Mammary epithelial cell (primary cell): ENCODE results near the gene URI1.

Source experiments
- CTCF ChIP-seq, 2 donors: IDR thresholded peaks in 1 of 2; conservative IDR thresholded peaks in 1 of 2; 2 replicates each; pipeline ENCODE4 v1.5.1; 2011 to 2012; ENCODE audit warnings: inconsistent platforms in 2 of 2, low read length in 2 of 2, mild to moderate bottlenecking in 2 of 2, control low read depth in 1 of 2, low read depth in 1 of 2; ENCODE audit not compliant: insufficient read depth in 1 of 2; ENCODE audit errors: extremely low read depth in 1 of 2
- EZH2 ChIP-seq: IDR thresholded peaks from 2 replicates; pipeline ENCODE4 v1.6.1; 2012; ENCODE audit warnings: low read length, inconsistent platforms, borderline replicate concordance

GRCh38 chr19:29992233-29992867, 50.3 kb downstream of the URI1 start:
- no peak for TF ChIP-seq CTCF (conservative IDR thresholded peaks at IDR 0.05 in 1 of 2, IDR thresholded peaks at IDR 0.05 in 1 of 2; ENCODE audit: extremely low read depth in 1 of 2, insufficient read depth in 1 of 2, low read depth in 1 of 2, low read length in 2 of 2)
- no peak for TF ChIP-seq EZH2
